ENCODE measurements around the gene EXOC7.

Gene EXOC7

GRCh38 chr17:76125922-76126321, 22.3 kb upstream of the EXOC7 start:
- TF ChIP-seq, protein P1, sequence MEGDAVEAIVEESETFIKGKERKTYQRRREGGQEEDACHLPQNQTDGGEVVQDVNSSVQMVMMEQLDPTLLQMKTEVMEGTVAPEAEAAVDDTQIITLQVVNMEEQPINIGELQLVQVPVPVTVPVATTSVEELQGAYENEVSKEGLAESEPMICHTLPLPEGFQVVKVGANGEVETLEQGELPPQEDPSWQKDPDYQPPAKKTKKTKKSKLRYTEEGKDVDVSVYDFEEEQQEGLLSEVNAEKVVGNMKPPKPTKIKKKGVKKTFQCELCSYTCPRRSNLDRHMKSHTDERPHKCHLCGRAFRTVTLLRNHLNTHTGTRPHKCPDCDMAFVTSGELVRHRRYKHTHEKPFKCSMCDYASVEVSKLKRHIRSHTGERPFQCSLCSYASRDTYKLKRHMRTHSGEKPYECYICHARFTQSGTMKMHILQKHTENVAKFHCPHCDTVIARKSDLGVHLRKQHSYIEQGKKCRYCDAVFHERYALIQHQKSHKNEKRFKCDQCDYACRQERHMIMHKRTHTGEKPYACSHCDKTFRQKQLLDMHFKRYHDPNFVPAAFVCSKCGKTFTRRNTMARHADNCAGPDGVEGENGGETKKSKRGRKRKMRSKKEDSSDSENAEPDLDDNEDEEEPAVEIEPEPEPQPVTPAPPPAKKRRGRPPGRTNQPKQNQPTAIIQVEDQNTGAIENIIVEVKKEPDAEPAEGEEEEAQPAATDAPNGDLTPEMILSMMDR (IDR thresholded peaks at IDR 0.05; ENCODE audit: extremely low read depth, insufficient read depth, missing control alignments), result no peak
- in situ Hi-C loops (cut with MboI; ENCODE audit: low pct_unique_long_range_greater_than_20kb, low sequenced_read_pairs, unreplicated experiment), result loop anchor here (5.0 kb wide), 1 partner anchor 156 kb away; no protein-coding TSS in a partner anchor
- no peak for DNase-seq (ENCODE audit: low spot score)

- in situ Hi-C loops (cut with MboI; ENCODE audit: low pct_unique_long_range_greater_than_20kb, low sequenced_read_pairs, unreplicated experiment), result loop anchor here (5.0 kb wide), 1 partner anchor 157 kb away; no protein-coding TSS in a partner anchor
- no peak for DNase-seq (ENCODE audit: low spot score)
- TF ChIP-seq, protein P1 (IDR thresholded peaks at IDR 0.05; ENCODE audit: extremely low read depth, insufficient read depth, missing control alignments), result no peak
Observed at GRCh38 chr17:76125391-76125675, 21.7 kb upstream of the EXOC7 start.

GRCh38 chr17:76124582-76125390, 21.2 kb upstream of the EXOC7 start:
- in situ Hi-C loops (cut with MboI; ENCODE audit: low pct_unique_long_range_greater_than_20kb, low sequenced_read_pairs, unreplicated experiment), result loop anchor here (5.0 kb wide), 1 partner anchor 158 kb away; no protein-coding TSS in a partner anchor
- peak; percentile 9 for DNase-seq (ENCODE audit: low spot score)
- TF ChIP-seq, protein P1 (IDR thresholded peaks at IDR 0.05; ENCODE audit: extremely low read depth, insufficient read depth, missing control alignments), result no peak

DNA sequence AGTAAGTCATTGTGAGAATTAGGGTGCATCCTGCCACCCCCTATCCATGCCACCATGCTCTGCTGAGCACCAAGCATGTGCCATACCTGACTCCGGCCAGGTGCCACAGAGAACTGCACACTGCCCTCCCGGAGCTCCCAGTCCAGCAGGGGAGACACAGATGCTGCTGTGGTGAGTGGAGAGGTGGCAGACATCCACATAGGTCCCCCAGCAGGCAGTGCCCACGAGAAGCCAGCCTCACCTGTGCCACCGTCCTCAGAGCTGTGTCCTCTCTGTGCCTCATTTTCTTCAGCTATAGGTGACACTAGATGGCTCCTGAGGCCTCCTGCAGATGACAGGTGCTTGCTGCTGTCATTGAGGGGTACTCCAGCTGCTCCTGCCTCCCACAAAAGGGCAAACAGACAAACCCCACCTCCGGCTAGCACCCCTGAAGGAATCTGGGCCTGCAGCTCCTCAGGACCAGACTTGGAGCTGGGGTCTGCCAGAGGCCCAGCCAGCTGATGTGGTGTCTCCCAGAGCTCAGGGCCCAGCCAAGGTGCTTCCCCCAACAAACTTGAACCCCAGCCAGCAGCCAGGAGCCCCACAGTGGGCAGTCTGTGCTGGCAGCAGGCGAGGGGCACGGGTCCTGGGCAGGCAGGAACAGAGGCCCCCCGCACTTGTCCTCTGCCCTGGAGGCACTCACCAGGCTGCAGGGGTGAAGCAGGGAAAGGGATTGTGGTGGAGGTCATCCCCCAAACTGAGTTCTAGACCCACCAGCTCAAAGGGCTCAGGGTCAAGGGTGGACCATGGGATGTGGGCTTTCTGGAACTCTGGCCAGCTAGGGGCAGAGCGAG, 20.4 kb upstream of the EXOC7 start:
- in situ Hi-C loops (cut with MboI; ENCODE audit: low pct_unique_long_range_greater_than_20kb, low sequenced_read_pairs, unreplicated experiment), result no loop called here
- peak; percentile 24 for DNase-seq (ENCODE audit: low spot score)
- TF ChIP-seq, protein P1 (IDR thresholded peaks at IDR 0.05; ENCODE audit: extremely low read depth, insufficient read depth, missing control alignments), result peak; percentile 12

DNA sequence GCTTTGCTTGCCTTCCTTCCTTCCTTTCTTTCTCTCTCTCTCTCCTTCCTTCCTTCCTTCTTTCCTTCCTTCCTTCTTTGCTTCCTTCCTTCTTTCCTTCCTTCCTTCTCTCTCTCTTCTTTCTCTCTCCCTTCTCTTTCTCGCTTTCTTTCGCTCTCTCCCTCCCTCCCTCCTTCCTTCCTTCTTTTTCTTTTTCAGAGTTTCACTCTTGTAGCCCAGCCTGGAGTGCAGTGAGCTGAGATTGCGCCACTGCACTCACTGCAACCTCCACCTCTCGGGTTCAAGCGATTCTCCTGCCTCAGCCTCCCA, 19.6 kb upstream of the EXOC7 start:
- TF ChIP-seq, protein P1 (IDR thresholded peaks at IDR 0.05; ENCODE audit: extremely low read depth, insufficient read depth, missing control alignments), result no peak
- in situ Hi-C loops (cut with MboI; ENCODE audit: low pct_unique_long_range_greater_than_20kb, low sequenced_read_pairs, unreplicated experiment), result no loop called here
- no peak for DNase-seq (ENCODE audit: low spot score)

DNA sequence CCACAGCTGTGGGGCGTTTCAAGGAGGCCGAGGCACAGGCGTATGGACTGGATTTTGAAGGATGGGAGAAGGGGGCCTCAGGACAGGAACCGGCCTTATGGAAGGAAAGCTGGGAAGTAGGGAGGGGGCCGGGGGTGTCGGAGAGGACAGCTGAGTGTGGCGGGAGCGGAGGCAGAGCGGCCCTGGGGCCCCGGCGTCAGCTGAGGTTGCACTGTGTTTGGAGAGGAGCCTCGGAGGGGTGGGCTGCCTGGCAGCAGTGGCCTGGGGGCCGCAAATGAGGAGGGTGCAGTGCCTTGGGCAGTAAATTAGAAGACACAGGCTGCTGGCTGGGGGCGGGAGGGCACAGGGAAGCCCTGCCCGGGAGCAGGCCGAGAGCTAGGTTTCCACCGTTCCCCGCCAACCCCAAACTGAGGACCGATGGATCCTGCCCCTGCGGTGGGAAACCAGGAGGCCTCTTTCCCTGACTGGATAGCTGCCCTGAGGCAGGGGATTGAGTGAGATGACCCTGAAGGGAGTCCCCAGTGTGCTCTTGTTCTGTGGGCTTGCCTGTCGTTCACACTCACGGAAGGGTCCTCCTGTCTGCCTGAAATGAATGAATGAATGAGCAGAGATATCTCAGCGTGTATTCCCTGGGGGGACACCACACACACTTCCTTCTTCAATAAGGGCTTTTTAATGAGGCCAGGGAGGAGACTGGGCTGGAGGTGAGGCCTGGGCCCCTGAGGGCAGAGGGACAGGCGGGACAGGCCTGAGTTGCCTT, 19.0 kb upstream of the EXOC7 start:
- peak; percentile 31 for DNase-seq (ENCODE audit: low spot score)
- in situ Hi-C loops (cut with MboI; ENCODE audit: low pct_unique_long_range_greater_than_20kb, low sequenced_read_pairs, unreplicated experiment), result no loop called here

More for the DNA sequence above, 19.0 kb upstream of the EXOC7 start:
- TF ChIP-seq, protein P1 (IDR thresholded peaks at IDR 0.05; ENCODE audit: extremely low read depth, insufficient read depth, missing control alignments), result no peak
